ENCODE data around the gene BICDL2.

DNA sequence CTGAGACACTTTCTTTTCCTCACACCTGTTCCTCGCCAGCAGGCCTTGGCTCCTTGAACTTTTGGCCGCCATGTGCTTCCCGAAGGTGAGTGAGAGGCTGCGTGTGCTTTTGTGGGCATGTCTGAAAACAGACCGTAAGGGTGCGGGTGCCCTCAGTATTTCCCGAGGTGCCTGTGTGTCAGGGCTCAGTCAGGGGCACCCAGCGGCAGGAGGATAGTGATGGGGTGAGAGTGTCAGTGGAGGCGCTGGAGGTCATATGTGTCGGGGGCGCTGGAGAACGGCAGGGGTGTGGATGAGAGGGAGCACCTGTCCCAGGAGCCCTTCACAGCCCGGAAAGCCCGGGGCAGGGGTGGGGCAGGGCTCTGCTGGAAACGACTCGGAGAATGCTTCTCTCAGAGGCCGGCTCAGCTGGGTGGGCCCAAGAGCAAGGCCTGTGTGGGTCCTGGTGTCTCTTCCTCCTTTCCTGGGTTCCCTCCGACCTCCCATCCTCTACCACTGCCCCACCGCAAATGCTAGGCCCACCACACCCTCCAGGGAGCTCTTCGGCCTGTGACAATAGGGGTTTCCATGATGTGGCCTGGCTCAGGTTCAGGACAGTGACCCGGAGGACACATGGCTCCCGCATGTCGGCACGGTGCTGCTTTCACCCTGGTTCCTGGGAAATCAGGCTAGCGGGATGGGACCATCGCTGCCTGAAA, 29.1 kb upstream of the BICDL2 start:
- TF ChIP-seq CTCF (IDR thresholded peaks at IDR 0.05; ENCODE audit: extremely low read depth in 1 of 2, insufficient read depth in 1 of 2, low read depth in 1 of 2, low read length in 2 of 2), result no peak
- no peak for TF ChIP-seq POLR2A (IDR thresholded peaks at IDR 0.05; ENCODE audit: low read depth, low read length)
- TF ChIP-seq MYC (IDR thresholded peaks at IDR 0.05; ENCODE audit: low read depth, low read length), result no peak
- no peak for TF ChIP-seq POLR2AphosphoS5 (IDR thresholded peaks at IDR 0.05; ENCODE audit: insufficient read depth, low read depth, low read length)
- TF ChIP-seq EZH2 (IDR thresholded peaks at IDR 0.05; ENCODE audit: borderline replicate concordance, low read depth, low read length, severe bottlenecking), result no peak
- TF ChIP-seq JUN (IDR thresholded peaks at IDR 0.05; ENCODE audit: borderline replicate concordance, insufficient read depth, insufficient read length, low read depth), result no peak
- TF ChIP-seq FOS (IDR thresholded peaks at IDR 0.05; ENCODE audit: borderline replicate concordance, insufficient read depth, low read length), result no peak
